Peyer's patch (tissue), 4 donors: ENCODE results near the gene CACNB1. TPM values are rescaled to one million over a fixed set of nuclear protein-coding genes. Genes with fewer than 3 reads are reported as not detected.

Experiments
- DNase-seq, 3 donors: peaks; one replicate each; pipeline ENCODE4 v3.0.0-alpha.2; 2017 to 2019
- H3K27ac ChIP-seq, 4 donors: fragments of 200-600 bp; sonication (generic); one replicate each; pipeline ENCODE4 v1.5.1; 2016 to 2019
- H3K27me3 ChIP-seq, 2 donors: fragments of 200-600 bp; sonication (generic); one replicate each; pipeline ENCODE4 v1.5.1; 2019
- H3K36me3 ChIP-seq, 3 donors: fragments of 200-600 bp; sonication (generic); one replicate each; pipeline ENCODE4 v1.5.1; 2016 to 2019
- H3K4me1 ChIP-seq, 4 donors: fragments of 200-600 bp; sonication (generic); one replicate each; pipeline ENCODE4 v1.5.1; 2016 to 2019
- H3K4me3 ChIP-seq, 4 donors: fragments of 200-600 bp; sonication (generic); 1 replicate in 3 of 4; 2 replicates in 1 of 4; pipeline ENCODE4 v1.5.1; 2016 to 2019; ENCODE audit warnings: mild to moderate bottlenecking in 1 of 4
- H3K9me3 ChIP-seq, 4 donors: fragments of 200-600 bp; sonication (generic); one replicate each; pipeline ENCODE4 v1.5.1; 2016 to 2019; ENCODE audit warnings: mild to moderate bottlenecking in 1 of 4
- CTCF ChIP-seq, 6 experiments: fragments of 450-650 bp in 4 of 6; fragments of 200-600 bp in 2 of 6; sonication (generic) in 1 of 6; IDR thresholded peaks; one replicate each; pipeline ENCODE4 v1.5.1; 2017 to 2019; ENCODE audit warnings: antibody characterized with exemption in 6 of 6, mild to moderate bottlenecking in 3 of 6, moderate library complexity in 1 of 6
- POLR2A ChIP-seq, 2 donors: fragments of 450-650 bp; IDR thresholded peaks; one replicate each; pipeline ENCODE4 v1.5.1; 2017; ENCODE audit warnings: antibody characterized with exemption in 2 of 2, mild to moderate bottlenecking in 2 of 2, moderate library complexity in 2 of 2
- total RNA-seq, 4 donors: library from RNA; depleted of rRNA; stranded (reverse); fragments of >200 nt; gene quantifications; one replicate each; pipeline ENCODE4 v1.1.0, GENCODE V29; 2016

Gene CACNB1
- total RNA-seq, 4 donors from 2014 or later: 2.5 to 5.0 (median 2.8) TPM

GRCh38 chr17:39223907-39224777 is 26.7 kb upstream of the CACNB1 start:
- no peak overlapping the region for H3K27ac ChIP-seq
- H3K36me3 ChIP-seq: no peaks in the 10 kb centered on the region
- peaks cover 0 to 19% (median 14%) of the 10 kb centered on the region in 4 donors for H3K4me1 ChIP-seq
- TF ChIP-seq POLR2A (IDR thresholded peaks at IDR 0.05): no peak
- no peak for TF ChIP-seq CTCF (IDR thresholded peaks at IDR 0.05)
- no peaks in the 10 kb centered on the region for H3K9me3 ChIP-seq
- peak overlapping the region in 3 of 4 donors; percentile 36 to 51 (median 48) for H3K4me3 ChIP-seq
- H3K27me3 ChIP-seq: peaks cover 0 to 14% of the 10 kb centered on the region in 2 donors
- no peak for DNase-seq

- TF ChIP-seq POLR2A (IDR thresholded peaks at IDR 0.05): no peak
- no peak for TF ChIP-seq CTCF (IDR thresholded peaks at IDR 0.05)
- Histone ChIP-seq H3K27me3 (peaks cover 0 to 14% of the 10 kb centered on the region in 2 donors), H3K27ac (no peak overlapping the region)
These were observed 25.7 kb upstream of the CACNB1 start for GRCh38 chr17:39222866-39223834.

GRCh38 chr17:39222151-39222550 is 24.7 kb upstream of the CACNB1 start:
- no peak overlapping the region for H3K27ac ChIP-seq
- H3K36me3 ChIP-seq: no peaks in the 10 kb centered on the region
- H3K27me3 ChIP-seq: peaks cover 0 to 14% of the 10 kb centered on the region in 2 donors
- peaks cover 0 to 6% (median 0%) of the 10 kb centered on the region in 4 donors for H3K9me3 ChIP-seq
- TF ChIP-seq POLR2A (IDR thresholded peaks at IDR 0.05) (no peak), CTCF (IDR thresholded peaks at IDR 0.05) (no peak)
- H3K4me3 ChIP-seq: no peak overlapping the region
- peaks cover 0 to 19% (median 14%) of the 10 kb centered on the region in 4 donors for H3K4me1 ChIP-seq
- DNase-seq: no peak

More at GRCh38 chr17:39222866-39223834, 25.7 kb upstream of the CACNB1 start:
- no peaks in the 10 kb centered on the region for H3K36me3 ChIP-seq
- no peak for DNase-seq
- peaks cover 0 to 19% (median 14%) of the 10 kb centered on the region in 4 donors for H3K4me1 ChIP-seq
- H3K9me3 ChIP-seq: no peaks in the 10 kb centered on the region
- H3K4me3 ChIP-seq: no peak overlapping the region

- Histone ChIP-seq H3K36me3 (no peaks in the 10 kb centered on the region), H3K27ac (no peak overlapping the region), H3K4me1 (peaks cover 0 to 19% (median 14%) of the 10 kb centered on the region in 4 donors), H3K27me3 (peaks cover 0 to 14% of the 10 kb centered on the region in 2 donors), H3K9me3 (peaks cover 0 to 6% (median 0%) of the 10 kb centered on the region in 4 donors), H3K4me3 (no peak overlapping the region)
- TF ChIP-seq CTCF (IDR thresholded peaks at IDR 0.05): no peak
- TF ChIP-seq POLR2A (IDR thresholded peaks at IDR 0.05): no peak
- DNase-seq: no peak
These were observed 24.1 kb upstream of the CACNB1 start for GRCh38 chr17:39221572-39221971.

- H3K27me3 ChIP-seq: peaks cover 0 to 1% of the 10 kb centered on the region in 2 donors
- no peak overlapping the region for H3K4me3 ChIP-seq
- peaks cover 0 to 2% (median under 1%) of the 10 kb centered on the region in 4 donors for H3K4me1 ChIP-seq
- peaks cover 0 to 6% (median 0%) of the 10 kb centered on the region in 4 donors for H3K9me3 ChIP-seq
- no peak for DNase-seq
- no peak overlapping the region for H3K27ac ChIP-seq
- TF ChIP-seq CTCF (IDR thresholded peaks at IDR 0.05) (no peak), POLR2A (IDR thresholded peaks at IDR 0.05) (no peak)
- no peaks in the 10 kb centered on the region for H3K36me3 ChIP-seq
These were observed 22.2 kb upstream of the CACNB1 start for GRCh38 chr17:39219647-39220154.
